CD4-positive, alpha-beta T cell treated with Interleukin-17A for 1 hour (primary cell): Measurements from ENCODE around the gene AGAP1.

ENCODE experiments used
- DNase-seq: peaks from one replicate; pipeline ENCODE4 v3.0.0-alpha.2; 2020

The AGAP1 gene

GRCh38 chr2:236034974-236035373 is 541.1 kb downstream of the AGAP1 start:
- no peak for DNase-seq

- no peak for DNase-seq
These were observed 542.2 kb downstream of the AGAP1 start for GRCh38 chr2:236036045-236036444.

GRCh38 chr2:236038096-236038495 is 544.3 kb downstream of the AGAP1 start:
- no peak for DNase-seq

GRCh38 chr2:236040600-236041328 is 546.9 kb downstream of the AGAP1 start:
- no peak for DNase-seq

GRCh38 chr2:236041616-236042015 is 547.8 kb downstream of the AGAP1 start:
- DNase-seq = no peak

- no peak for DNase-seq
These were observed 548.2 kb downstream of the AGAP1 start for GRCh38 chr2:236042087-236042486.

- no peak for DNase-seq
These were observed 550.3 kb downstream of the AGAP1 start for GRCh38 chr2:236044191-236044590.

- no peak for DNase-seq
These were observed 551.7 kb downstream of the AGAP1 start for GRCh38 chr2:236045251-236046235.

GRCh38 chr2:236046715-236047114 is 552.9 kb downstream of the AGAP1 start:
- no peak for DNase-seq

GRCh38 chr2:236047176-236047575 is 553.3 kb downstream of the AGAP1 start:
- DNase-seq = no peak

- no peak for DNase-seq
These were observed 554.2 kb downstream of the AGAP1 start for GRCh38 chr2:236047886-236048540.

GRCh38 chr2:236049981-236050380 is 556.1 kb downstream of the AGAP1 start:
- DNase-seq = peak; percentile 2

GRCh38 chr2:236051351-236051750 is 557.5 kb downstream of the AGAP1 start:
- no peak for DNase-seq

GRCh38 chr2:236051806-236052205 is 558.0 kb downstream of the AGAP1 start:
- no peak for DNase-seq

- no peak for DNase-seq
These were observed 558.4 kb downstream of the AGAP1 start for GRCh38 chr2:236052206-236052605.

GRCh38 chr2:236052926-236053821 is 559.3 kb downstream of the AGAP1 start:
- DNase-seq = no peak

- no peak for DNase-seq
These were observed 560.3 kb downstream of the AGAP1 start for GRCh38 chr2:236054125-236054524.

GRCh38 chr2:236054621-236055305 is 560.9 kb downstream of the AGAP1 start:
- no peak for DNase-seq

GRCh38 chr2:236055471-236055870 is 561.6 kb downstream of the AGAP1 start:
- DNase-seq = no peak

GRCh38 chr2:236056141-236056540 is 562.3 kb downstream of the AGAP1 start:
- no peak for DNase-seq

- no peak for DNase-seq
These were observed 563.5 kb downstream of the AGAP1 start for GRCh38 chr2:236057375-236057774.

- no peak for DNase-seq
These were observed 567.7 kb downstream of the AGAP1 start for GRCh38 chr2:236061497-236061896.
